ENCODE results near the gene FTSJ3. TPM values are rescaled to one million over a fixed set of nuclear protein-coding genes. Genes with fewer than 3 reads are reported as not detected.

Gene FTSJ3
- total RNA-seq, 1 donor from 2014 or later: 50.2 TPM

- peak overlapping the region; percentile 12 for H3K27ac Mint-ChIP-seq (ENCODE audit: unreplicated experiment)
- TF ChIP-seq EZH2 (IDR thresholded peaks at IDR 0.05; ENCODE audit: insufficient read depth, low read length): no peak
- no peak for TF ChIP-seq CTCF (IDR thresholded peaks at IDR 0.05; ENCODE audit: insufficient read depth, low read depth, low read length)
- FAIRE-seq (no peak), DNase-seq (ENCODE audit: low read depth) (no peak)
- Histone ChIP-seq H3K9me3 (ENCODE audit: insufficient read depth, low read depth, low read length) (no peaks in the 10 kb centered on the region), H3K4me1 (ENCODE audit: insufficient read depth, low read length) (peaks cover 3% of the 10 kb centered on the region), H3K4me2 (ENCODE audit: low read length) (no peak overlapping the region), H3K4me3 (ENCODE audit: insufficient read depth, low read depth, low read length) (no peak overlapping the region), H3K36me3 (ENCODE audit: insufficient read depth, low read length) (no peaks in the 10 kb centered on the region), H4K20me1 (ENCODE audit: insufficient read depth, low read length) (no peaks in the 10 kb centered on the region), H3K9ac (ENCODE audit: low read length) (no peak overlapping the region), H3K79me2 (ENCODE audit: insufficient read depth, low read length) (no peaks in the 10 kb centered on the region), H2AFZ (ENCODE audit: low read depth, low read length) (no peak overlapping the region), H3K27me3 (ENCODE audit: insufficient read depth, low read length) (peaks cover 4% of the 10 kb centered on the region), H3K27ac (ENCODE audit: low read depth, low read length) (no peak overlapping the region)
- H3K4me1 Mint-ChIP-seq (ENCODE audit: low read depth, unreplicated experiment): no peaks in the 10 kb centered on the region
- no peak overlapping the region for H3K4me3 Mint-ChIP-seq (ENCODE audit: unreplicated experiment)
- H3K36me3 Mint-ChIP-seq (ENCODE audit: low read depth, unreplicated experiment): no peaks in the 10 kb centered on the region
- peaks cover 12% of the 10 kb centered on the region for H3K9me3 Mint-ChIP-seq (ENCODE audit: unreplicated experiment)
- H3K27me3 Mint-ChIP-seq (ENCODE audit: low read depth, unreplicated experiment): peaks cover 7% of the 10 kb centered on the region
Measured at GRCh38 chr17:63847525-63848249, 20.2 kb upstream of the FTSJ3 start.

GRCh38 chr17:63845509-63845908, 18.0 kb upstream of the FTSJ3 start:
- no peaks in the 10 kb centered on the region for H3K36me3 Mint-ChIP-seq (ENCODE audit: low read depth, unreplicated experiment)
- Histone ChIP-seq H3K4me2 (ENCODE audit: low read length) (no peak overlapping the region), H3K27me3 (ENCODE audit: insufficient read depth, low read length) (no peaks in the 10 kb centered on the region), H3K4me1 (ENCODE audit: insufficient read depth, low read length) (peaks cover 16% of the 10 kb centered on the region), H4K20me1 (ENCODE audit: insufficient read depth, low read length) (peaks cover 17% of the 10 kb centered on the region), H3K4me3 (ENCODE audit: insufficient read depth, low read depth, low read length) (no peak overlapping the region), H3K9me3 (ENCODE audit: insufficient read depth, low read depth, low read length) (no peaks in the 10 kb centered on the region), H3K79me2 (ENCODE audit: insufficient read depth, low read length) (peaks cover 18% of the 10 kb centered on the region), H3K9ac (ENCODE audit: low read length) (no peak overlapping the region), H3K27ac (ENCODE audit: low read depth, low read length) (no peak overlapping the region), H3K36me3 (ENCODE audit: insufficient read depth, low read length) (no peaks in the 10 kb centered on the region), H2AFZ (ENCODE audit: low read depth, low read length) (no peak overlapping the region)
- peaks cover 12% of the 10 kb centered on the region for H3K9me3 Mint-ChIP-seq (ENCODE audit: unreplicated experiment)
- H3K27ac Mint-ChIP-seq (ENCODE audit: unreplicated experiment): no peak overlapping the region
- DNase-seq (ENCODE audit: low read depth): no peak
- no peak for TF ChIP-seq CTCF (IDR thresholded peaks at IDR 0.05; ENCODE audit: insufficient read depth, low read depth, low read length)
- H3K4me3 Mint-ChIP-seq (ENCODE audit: unreplicated experiment): no peak overlapping the region
- peaks cover 3% of the 10 kb centered on the region for H3K27me3 Mint-ChIP-seq (ENCODE audit: low read depth, unreplicated experiment)
- H3K4me1 Mint-ChIP-seq (ENCODE audit: low read depth, unreplicated experiment): peaks cover 4% of the 10 kb centered on the region
- FAIRE-seq: no peak

Data from astrocyte (in vitro differentiated cells and primary cell).